ENCODE results near the gene TRNT1.

Gene TRNT1

GRCh38 chr3:3178498-3179328 lies 52.0 kb downstream of the TRNT1 start:
- DNase-seq (ENCODE audit: low read depth, low spot score), result no peak

- DNase-seq (ENCODE audit: low read depth, low spot score), result peak; percentile 94
Observed at GRCh38 chr3:3179407-3180094, 52.8 kb downstream of the TRNT1 start, which contains the start of gene CRBN. CRBN (minus strand) TSS chr3:3179691; CDS start chr3:3179687, 4 bp downstream.

DNA sequence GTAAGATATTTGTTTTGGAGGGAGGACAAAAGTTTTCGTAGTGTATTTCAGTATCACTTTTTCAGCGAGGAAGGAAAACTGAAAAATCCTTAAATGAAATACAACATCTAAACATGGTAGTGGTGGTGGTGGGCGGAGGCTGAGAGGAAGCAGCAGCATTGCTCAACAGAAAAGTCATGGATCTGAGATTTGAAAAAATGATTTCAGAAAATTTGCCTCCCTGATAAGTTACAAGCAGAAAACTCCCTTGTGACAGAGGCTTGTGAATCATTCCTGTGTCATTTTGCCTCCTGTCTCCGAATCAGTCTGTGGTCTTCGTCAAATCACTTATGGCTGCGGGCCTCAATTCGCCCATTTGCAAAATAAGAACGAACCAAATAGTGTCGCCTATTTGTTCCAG lies 53.7 kb downstream of the TRNT1 start:
- no peak for DNase-seq (ENCODE audit: low read depth, low spot score)

DNA sequence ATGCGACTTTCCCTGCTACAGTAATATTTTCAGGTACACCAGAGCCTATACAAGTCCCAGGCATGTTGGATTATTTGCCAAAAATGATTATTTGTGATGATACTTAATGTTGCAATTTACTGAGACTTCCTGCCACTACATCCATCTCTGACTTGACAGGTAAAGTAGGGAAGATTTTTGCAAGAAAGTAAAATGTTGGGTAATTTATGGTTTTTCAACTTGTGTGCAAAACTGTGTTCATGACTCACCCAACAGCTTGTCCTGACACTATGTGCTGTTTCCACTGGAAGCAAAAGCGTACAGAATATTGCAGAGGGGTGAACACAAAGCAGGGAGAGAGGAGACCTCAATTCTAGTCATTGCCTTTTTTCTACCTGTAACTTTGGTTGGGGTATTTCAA lies 58.1 kb downstream of the TRNT1 start:
- no peak for DNase-seq (ENCODE audit: low read depth, low spot score)

GRCh38 chr3:3189102-3189727 lies 62.5 kb downstream of the TRNT1 start:
- DNase-seq (ENCODE audit: low read depth, low spot score), result peak; percentile 18

GRCh38 chr3:3189961-3190360 lies 63.2 kb downstream of the TRNT1 start:
- DNase-seq (ENCODE audit: low read depth, low spot score), result no peak

DNA sequence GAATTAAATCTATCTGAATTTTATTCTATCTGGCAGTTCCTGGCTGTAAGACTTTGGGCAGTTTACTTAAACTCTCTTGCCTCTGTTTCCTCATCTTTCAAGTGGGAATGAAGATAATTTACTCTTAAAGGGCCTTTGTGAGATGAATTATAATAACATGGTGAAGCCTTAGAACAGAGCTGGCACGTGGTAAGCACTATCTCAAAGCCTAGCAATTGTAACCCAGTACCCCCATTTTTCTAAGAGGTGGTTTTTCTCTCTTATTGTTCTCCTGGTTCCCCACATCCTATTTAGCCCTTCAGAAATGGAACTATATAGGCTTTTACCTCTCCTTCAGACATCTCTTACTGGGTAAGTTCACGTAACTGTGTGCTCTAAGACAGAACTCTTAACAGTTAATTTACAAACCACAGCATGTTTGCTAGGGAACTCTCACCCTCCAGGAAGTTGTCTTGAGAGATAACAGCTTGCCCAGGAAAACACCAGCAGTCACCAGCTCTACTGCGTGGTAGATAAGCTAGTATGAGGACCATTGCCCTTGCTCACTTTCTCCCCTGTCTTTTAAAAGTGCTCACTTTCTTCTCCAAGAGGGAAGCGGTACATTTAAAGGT lies 65.0 kb downstream of the TRNT1 start:
- DNase-seq (ENCODE audit: low read depth, low spot score), result no peak

DNA sequence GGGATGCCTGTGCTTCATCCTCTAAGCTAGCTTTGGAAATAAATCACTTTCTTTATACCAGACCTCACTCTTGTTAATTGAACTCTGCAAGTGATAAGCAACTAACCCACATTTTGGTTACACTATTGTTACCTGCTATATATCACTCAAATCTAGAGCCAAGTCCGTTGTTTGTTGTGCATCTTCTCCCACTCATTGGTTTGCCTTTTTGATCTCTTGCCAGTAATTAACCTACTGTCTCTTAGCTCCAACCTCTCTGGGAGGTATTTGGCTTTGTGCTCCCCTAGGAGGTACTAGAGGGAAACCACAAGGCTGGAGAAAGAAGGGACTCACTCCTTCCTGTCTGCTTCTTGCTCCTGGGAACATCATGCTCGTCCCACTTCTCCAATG lies 65.5 kb downstream of the TRNT1 start:
- DNase-seq (ENCODE audit: low read depth, low spot score), result no peak

- no peak for DNase-seq (ENCODE audit: low read depth, low spot score)
Observed at GRCh38 chr3:3194861-3195260, 68.1 kb downstream of the TRNT1 start.

- DNase-seq (ENCODE audit: low read depth, low spot score), result peak; percentile 21
Observed at GRCh38 chr3:3196148-3196861, 69.6 kb downstream of the TRNT1 start.
